ENCODE data around the gene GRN. TPM values are rescaled to one million over a fixed set of nuclear protein-coding genes. Genes with fewer than 3 reads are reported as not detected.

Gene GRN
- total and polyA plus RNA-seq, 2 of the 13 experiments (the other 11 are each of a cell fraction or from before 2014, with no cell fraction given): 86.6 to 143 TPM

- TF ChIP-seq ZNF574 (CRISPR knock-in tag; IDR thresholded peaks at IDR 0.05) (peak; percentile 59; the same call in 1 of the 2 replicates), SIN3A (IDR thresholded peaks at IDR 0.05; ENCODE audit: borderline replicate concordance, low read depth, low read length) (peak; percentile 36; the same call in 1 of the 2 replicates), FOXO1 (CRISPR knock-in tag; IDR thresholded peaks at IDR 0.05) (0 out of 2 replicates have a peak, but pooled peaks have one; percentile 16), ZNF503 (CRISPR knock-in tag; IDR thresholded peaks at IDR 0.05) (0 out of 2 replicates have a peak, but pooled peaks have one; percentile 21), ZNF572 (CRISPR knock-in tag; IDR thresholded peaks at IDR 0.05) (no peak), ZBTB10 (CRISPR knock-in tag; IDR thresholded peaks at IDR 0.05; ENCODE audit: borderline replicate concordance) (peak; percentile 47; the same call in 1 of the 2 replicates), ZBTB39 (CRISPR knock-in tag; IDR thresholded peaks at IDR 0.05) (no peak), CHCHD3 (CRISPR knock-in tag; IDR thresholded peaks at IDR 0.05) (no peak), ZFY (CRISPR knock-in tag; IDR thresholded peaks at IDR 0.05) (peak; percentile 86), PHF8 (CRISPR knock-in tag; IDR thresholded peaks at IDR 0.05) (0 out of 2 replicates have a peak, but pooled peaks have one; percentile 38), ZNF274 (CRISPR knock-in tag; IDR thresholded peaks at IDR 0.05) (no peak), NFKB2 (CRISPR knock-in tag; IDR thresholded peaks at IDR 0.05; ENCODE audit: borderline replicate concordance) (peak; percentile 72; the same call in 1 of the 2 replicates), ZNF800 (CRISPR knock-in tag; IDR thresholded peaks at IDR 0.05) (0 out of 2 replicates have a peak, but pooled peaks have one; percentile 37), ZFP90 (CRISPR knock-in tag; IDR thresholded peaks at IDR 0.05; ENCODE audit: borderline replicate concordance) (0 out of 2 replicates have a peak, but pooled peaks have one; percentile 40), FOXA3 (CRISPR knock-in tag; IDR thresholded peaks at IDR 0.05) (0 out of 2 replicates have a peak, but pooled peaks have one; percentile 19)
These were observed 9.8 kb downstream of the GRN start (continued) for GRCh38 chr17:44354582-44355561.
